ENCODE data around the gene CEP128.
"Not testable (repeated sequence)": the region's sequence is repeated elsewhere in the genome, so short reads cannot be mapped to it uniquely, and the experiment has no call there.

Gene CEP128

DNA sequence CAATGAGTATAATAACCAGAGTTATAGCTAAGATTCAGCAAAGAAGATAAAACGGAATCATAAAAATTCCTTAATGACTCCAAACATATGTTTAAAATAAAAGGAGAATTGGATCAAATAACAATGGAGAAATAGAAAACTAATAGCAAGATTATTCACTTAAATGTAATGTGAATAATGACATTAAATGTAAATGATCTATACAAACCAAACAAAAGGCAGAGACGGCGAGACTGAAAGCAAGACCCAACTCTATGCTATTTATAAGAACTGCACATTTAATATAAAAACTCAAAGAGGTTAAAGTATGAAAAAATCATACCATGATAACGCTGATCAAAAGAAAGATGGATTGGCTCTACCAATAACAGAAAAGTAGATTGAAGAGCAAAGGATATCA is 10.0 kb upstream of the CEP128 start:
- no peak for DNase-seq

DNA sequence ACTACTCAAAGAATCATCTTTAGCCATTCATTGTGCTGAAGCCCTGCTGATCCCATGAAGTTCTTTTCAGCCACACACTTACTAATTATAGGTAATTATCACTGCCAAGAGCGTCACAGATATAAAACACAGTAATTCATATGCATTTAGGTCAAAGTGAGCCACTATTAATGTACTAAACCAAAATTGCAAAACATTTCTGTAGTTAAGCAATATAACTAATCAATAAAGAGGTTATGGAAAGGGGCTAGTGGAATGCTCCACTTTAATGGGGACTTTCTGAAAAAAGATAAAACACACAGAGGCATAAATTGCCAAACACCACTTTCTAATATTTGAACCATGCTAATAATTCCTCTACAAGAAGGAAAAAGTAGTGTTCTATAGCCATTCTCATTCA is 6.8 kb upstream of the CEP128 start:
- DNase-seq: no peak

DNA sequence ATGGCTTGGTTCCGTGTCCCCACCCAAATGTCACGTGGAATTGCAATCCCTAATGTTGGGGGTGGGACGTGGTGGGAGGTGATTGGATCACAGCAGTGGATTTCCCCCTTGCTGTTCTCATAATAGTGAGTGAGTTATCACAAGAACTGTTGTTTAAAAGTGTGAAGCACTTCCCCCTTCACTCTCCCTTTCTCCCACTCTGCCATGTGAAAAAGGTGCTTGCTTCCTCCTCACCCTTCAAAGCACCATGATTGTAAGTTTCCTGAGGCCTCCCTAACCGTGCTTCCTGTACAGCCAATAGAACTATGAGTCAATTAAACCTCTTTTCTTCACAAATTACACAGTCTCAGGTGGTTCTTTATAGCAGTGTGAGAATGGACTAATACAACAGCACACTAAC is 5.3 kb upstream of the CEP128 start:
- DNase-seq: no peak

- DNase-seq: no peak
These were observed 4.6 kb upstream of the CEP128 start for GRCh38 chr14:80946187-80946586.

DNA sequence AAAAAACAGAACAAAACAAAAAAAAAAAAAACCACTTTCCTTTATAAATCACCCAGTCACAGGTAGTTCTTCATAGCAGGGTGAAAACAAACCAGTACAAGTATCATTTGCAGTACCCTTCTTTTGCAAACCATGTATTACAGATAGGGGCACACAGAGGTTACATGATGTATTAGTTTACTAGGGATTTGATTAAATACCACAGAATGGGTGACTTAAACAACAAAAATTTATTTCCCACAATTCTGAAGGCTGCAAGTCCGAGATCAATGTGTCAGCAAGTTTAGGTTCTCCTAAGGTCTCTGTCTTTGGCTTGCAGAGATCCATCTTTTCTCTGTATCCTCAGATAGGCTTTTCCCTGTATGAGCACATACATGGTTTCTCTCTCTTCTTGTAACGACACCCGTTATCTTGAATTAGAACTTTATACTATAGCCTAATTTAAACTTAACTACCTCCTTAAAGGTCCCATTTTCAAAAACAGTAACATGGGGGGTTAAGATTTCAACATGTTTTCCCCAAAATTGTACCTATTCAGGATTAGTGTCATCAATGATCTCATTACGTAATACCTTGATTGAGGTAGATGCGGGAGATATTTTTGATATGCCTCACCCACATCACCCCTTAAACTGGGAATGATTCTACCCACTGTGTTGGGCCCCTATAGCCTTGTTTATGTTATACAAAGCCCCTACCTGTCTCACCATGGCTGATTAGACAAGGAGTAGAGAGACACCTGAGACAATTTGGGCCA is 3.5 kb upstream of the CEP128 start:
- DNase-seq: no peak

- DNase-seq: no peak
These were observed 658 bp upstream of the CEP128 start for GRCh38 chr14:80942191-80942600.

DNA sequence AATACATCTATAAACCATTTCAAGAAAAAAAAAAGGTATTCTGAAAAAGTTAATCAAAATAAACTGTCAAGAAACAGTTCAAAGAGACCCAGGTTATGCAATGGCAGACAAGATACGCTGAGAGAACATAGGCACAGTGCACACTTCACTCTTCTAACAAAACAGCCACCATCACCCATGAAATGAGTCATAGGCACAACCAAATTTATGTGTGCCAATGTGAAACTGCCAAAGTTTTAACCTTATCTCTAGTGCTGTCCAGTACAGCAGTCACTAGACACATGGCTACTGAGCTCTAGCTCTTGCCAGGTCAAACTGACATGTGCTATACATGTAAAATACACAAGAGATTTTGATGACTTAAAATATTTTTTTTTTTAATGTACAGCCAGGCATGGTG is 1.4 kb downstream of the CEP128 start:
- DNase-seq: no peak

DNA sequence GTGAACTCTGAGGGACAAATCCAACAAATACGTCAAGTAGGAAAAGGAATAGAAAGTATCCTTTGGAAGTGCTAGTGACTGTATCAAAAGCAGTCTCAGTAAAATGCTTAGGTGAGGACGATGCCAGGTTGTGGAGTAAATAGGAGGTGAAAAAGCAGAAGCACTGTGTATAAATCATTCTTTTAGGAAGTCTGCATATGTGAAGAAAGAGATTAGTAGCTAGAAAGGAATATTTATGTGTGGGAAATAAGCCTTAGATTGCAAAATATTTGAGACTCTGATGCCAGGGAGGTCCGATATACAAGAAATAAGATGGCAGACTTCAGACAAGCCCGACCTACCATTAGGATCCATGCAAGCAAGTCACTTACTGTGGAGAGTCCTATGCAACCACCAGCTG is 7.9 kb downstream of the CEP128 start:
- DNase-seq: no peak

- no peak for DNase-seq
These were observed 8.3 kb downstream of the CEP128 start for GRCh38 chr14:80933282-80933681.

DNA sequence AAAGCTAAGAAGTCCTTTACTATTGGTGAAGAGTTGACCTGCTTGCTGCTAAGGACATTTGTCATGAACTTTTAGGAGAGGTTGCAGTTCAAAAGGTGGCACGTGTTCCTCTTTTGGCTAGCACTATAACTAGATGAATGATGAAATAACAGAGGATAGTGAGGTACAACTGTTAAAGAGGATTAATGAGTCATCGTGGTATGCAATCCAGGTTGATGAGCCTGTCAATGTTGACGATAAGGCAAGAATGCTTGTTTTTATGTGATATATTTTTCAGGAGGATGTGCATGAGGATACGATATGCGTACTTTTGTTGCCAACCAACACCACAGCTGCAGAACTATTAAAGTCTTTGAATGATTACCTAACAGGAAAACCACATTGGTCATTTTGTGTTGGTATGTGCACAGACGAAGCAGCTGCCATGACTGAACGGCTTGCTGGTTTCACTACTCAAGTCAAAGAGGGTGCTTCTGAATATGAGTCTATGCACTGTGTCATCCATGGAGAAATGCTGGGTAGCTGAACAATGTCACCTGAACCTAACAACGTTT is 10.6 kb downstream of the CEP128 start:
- no peak for DNase-seq

DNA sequence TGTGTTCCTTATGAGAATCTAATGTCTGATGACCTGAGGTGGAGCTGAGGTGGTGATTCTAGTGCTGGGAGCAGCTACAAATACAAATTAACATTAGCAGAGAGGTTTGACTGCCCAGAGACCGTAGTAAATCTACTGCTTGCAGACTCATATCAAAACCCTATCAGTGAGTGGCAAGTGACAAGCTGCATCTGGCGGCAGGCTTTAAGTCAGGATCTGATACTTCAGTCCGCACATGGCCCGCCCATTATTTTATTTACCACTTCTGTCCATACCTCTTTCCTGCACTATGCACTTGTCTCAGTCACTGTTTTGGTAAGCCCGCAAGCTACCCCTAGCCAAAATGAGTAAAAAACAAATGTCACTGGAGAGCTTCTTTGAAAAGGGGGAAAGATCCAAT is 11.4 kb downstream of the CEP128 start:
- no peak for DNase-seq

DNA sequence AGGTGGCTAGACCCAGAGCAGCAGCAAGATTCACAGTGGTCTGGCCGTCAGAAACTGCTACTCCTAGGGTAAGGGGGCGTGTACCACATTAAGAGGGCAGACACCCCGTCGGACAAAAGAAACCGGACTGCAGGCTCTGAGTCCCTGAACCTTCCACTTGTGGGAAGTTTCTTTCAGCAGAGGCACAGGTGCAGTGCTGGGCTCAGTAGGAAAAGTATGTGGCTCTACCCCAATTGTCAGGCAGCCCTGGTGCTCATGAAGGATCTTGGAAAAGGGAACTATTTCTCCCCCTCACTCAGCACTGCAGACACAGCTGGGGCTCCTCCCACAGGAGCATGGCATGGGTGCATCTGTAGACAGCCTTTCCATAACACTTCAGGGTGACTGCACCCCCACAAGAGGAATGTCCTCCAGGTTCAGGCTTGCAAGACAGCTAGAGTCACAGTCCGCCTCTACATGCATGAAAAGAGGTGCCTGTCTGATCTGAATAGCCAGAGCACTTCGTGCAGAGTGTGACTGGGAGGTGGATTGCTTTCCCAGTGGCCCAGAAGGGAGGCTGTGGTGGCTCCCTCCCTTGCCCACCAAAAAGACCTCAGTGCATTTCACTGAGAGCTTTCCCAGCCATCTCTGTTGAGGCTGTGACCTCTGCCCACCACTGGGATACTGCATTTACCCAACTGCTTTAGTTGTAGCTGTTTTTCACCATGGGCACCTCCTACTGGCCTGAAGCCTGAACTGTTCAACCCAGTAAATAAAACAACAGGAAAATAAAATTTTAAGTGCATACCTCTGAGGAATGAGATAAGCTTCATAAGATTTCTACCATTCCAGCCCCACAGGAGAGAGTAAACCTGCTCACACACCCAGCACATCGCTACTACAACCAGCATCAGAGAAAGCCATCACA is 14.2 kb downstream of the CEP128 start:
- no peak for DNase-seq

DNA sequence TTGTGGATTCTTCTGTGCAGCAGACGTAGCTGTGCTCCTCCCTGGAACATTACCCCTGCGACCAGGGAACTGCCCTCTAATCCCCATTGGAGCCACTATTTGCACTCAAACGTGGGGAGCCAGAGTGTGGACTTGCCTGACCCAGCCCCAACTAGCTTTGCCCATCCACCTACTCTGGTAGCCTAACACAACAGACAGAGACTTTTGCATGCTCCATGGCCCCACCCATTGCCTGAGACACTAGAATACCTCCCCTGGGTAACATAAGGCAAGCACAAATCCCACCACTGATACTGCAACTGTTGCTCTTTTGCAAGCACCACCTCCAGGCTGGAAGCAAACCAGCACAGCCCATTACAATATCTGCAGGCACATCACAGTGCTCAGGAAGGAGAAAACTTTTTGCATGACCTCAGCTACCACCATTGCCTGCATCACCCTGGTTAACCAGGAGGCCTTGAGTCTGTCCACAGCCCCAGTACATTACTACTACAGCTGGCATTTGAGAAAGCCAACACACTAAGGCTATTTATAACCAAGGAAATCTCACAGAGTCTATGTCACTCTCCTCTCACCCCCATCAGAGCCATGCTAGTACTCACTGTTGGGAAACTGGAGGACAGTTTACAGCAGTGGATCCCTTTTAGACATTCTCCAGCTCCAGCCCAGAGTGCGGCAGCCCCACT is 15.0 kb downstream of the CEP128 start:
- DNase-seq: no peak

GRCh38 chr14:80924365-80925103 is 17.0 kb downstream of the CEP128 start:
- no peak for DNase-seq

- DNase-seq: no peak
These were observed 18.2 kb downstream of the CEP128 start for GRCh38 chr14:80923368-80923767.

DNA sequence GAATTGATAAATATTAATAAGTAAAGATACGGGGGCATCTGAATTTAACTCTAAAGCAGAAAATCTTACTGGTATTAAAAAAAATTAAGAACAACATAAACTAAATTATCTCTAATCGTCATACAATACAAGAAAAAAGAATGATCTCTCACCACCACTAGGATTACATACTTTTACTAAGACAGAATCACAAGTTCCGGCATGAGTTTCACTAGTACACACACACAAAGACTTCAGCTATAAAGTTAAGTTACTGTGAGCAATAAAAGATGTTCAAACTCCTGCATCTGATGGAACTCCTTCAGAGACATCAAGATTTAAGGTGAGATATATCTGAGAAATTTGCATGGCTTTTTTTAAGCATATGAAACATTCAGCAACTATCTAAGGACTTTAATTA is 21.9 kb downstream of the CEP128 start:
- DNase-seq: no peak

DNA sequence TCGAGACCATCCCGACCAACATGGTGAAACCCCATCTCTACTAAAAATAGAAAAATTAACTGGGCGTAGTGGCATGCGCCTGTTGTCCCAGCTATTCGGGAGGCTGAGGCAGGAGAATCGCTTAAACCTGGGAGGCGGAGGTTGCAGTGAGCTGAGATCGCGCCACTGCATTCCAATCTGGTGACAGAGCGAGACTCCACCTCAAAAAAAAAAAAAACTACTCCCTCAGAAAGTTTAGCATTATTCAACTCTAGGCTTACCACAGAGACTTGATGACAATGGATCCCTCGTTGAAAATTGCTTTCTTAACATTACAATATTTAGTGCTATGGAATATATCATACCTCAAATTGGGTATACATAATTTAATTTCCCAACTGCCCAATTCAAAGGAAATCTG is 29.5 kb downstream of the CEP128 start:
- not testable (repeated sequence) for DNase-seq

DNA sequence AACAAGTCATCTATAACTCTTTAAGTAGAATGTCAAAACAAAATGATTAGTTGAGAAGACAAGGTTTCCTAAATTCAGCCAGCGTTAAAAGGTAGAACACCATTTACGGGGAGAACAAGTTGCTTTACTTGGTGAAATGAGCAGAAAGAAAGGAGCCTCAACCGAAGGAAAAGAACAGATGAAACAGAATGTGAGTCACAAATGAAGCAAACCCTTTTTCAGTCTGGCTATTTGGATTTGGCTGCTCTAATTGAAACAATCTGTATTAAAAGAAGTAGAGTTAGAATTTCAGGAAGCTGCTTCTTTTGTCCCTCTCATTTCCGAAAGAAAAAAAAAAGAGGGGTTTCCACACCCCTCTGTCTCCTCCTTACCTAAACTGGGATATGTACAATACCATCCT is 34.6 kb downstream of the CEP128 start:
- no peak for DNase-seq

GRCh38 chr14:80906336-80906735 is 35.2 kb downstream of the CEP128 start:
- DNase-seq: no peak

DNA sequence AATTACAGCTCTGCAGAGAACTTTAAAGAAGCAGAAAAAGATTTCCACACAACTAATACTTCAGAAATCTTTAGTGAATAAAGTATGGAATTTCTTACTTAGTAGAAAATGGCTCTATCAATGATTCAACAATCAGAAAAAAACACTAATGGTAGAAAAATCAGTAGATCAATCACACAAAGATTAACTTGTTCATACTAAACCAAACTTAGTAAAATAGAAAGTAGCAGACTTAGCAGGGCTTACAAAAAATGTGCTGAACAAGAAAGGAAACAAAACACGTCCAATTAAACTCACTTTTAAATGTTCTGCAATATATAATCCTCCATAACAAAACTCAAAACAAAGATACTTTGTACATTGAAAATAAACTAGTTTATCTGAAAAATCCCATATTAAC is 38.9 kb downstream of the CEP128 start:
- DNase-seq: no peak

DNA sequence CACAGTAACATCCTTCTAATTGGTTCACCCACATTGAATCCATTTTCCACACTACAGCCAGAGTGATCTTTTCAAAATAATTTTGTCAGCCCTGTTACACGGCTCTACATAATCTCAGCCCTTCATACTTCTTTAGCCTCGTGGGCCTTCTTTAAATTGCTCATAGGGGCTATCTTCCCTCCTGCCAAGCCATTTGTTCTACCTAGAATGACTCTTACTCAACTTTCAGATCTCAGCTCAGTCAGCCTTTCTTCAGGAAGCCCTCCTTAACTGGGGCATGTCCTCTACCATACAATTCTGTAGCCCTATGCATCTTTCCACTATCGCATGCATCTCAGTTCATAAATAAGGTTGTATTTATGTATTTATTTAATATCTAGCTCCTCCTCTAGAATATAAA is 39.7 kb downstream of the CEP128 start:
- DNase-seq: no peak

GRCh38 chr14:80901260-80901659 is 40.3 kb downstream of the CEP128 start:
- no peak for DNase-seq

- no peak for DNase-seq
These were observed 68.9 kb downstream of the CEP128 start for GRCh38 chr14:80872645-80873044.

Data from NCI-H1436 (cell line).